ENCODE data around the gene TCF4.

Gene TCF4

DNA sequence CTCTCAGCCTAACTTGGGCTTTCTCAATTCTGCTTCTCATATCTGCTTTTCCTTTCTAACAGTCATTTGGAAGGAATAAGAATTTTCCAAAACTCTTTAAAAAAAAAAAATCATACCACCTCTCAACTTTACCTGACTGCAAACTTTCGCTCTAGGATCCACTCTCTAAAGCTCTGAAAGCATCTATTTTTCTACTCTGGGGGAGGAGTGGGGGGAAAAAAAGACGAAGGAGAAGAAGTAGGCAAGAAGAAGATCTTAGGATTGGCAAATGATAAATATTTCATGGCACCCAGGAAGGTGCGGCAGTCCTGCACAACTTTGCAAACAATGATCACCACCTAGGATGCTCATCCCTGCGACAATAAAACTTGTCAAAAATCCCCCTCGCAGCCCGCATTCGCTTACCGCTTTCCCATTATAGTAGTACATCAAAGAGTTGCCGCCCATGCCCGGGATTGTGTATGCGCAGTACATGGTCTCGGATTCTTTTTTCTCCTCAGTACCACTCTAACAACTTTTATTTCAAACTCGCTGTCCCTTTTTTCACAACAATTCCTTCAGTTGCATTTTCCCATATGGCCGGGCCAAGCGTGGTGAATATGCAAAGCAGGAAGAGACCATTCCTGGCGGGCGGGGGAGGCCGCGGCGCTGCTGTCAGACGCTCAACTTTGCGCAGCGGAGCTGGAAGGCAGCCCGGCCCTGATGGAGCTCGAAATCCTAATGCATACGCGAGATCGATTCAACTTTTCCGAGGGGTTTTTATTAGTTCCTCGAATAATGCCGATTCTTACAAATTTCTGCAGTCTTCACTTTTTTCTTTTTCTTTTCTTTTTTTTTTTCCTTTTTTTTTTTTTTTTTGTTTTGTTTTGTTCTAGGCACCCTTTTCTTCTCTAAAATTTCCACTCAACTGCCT, 266.5 kb downstream of the TCF4 start:
- Histone ChIP-seq H3K4me3 (ENCODE audit: low read length) (peak overlapping the region; percentile 71), H3F3A (ENCODE audit: insufficient read depth, low read length) (peaks cover 27% of the 10 kb centered on the region), H3K27me3 (replicated peaks; ENCODE audit: insufficient read depth, low read length) (no peaks in the 10 kb centered on the region), H3K36me3 (replicated peaks; ENCODE audit: insufficient read depth, low read length) (no peaks in the 10 kb centered on the region), H3K9me2 (replicated peaks; ENCODE audit: insufficient read depth, low read length) (no peaks in the 10 kb centered on the region), H3K79me2 (ENCODE audit: low read length) (peaks cover 65% of the 10 kb centered on the region), H3K27ac (ENCODE audit: low read length) (peak overlapping the region; percentile 93), H3K4me2 (ENCODE audit: low read depth, low read length) (peak overlapping the region; percentile 90), H4K20me1 (ENCODE audit: insufficient read depth, low read length) (no peaks in the 10 kb centered on the region), H3K9me3 (replicated peaks; ENCODE audit: insufficient read depth, low read length) (no peaks in the 10 kb centered on the region), H3K4me1 (ENCODE audit: low read length) (0 out of 2 replicates have a peak, but pooled peaks cover 3% of the 10 kb centered on the region), H2AFZ (ENCODE audit: low read length) (peak overlapping the region; percentile 45; the same call in 1 of the 2 replicates), H3K9ac (ENCODE audit: low read length) (peak overlapping the region; percentile 84)
- TF ChIP-seq, protein P1, sequence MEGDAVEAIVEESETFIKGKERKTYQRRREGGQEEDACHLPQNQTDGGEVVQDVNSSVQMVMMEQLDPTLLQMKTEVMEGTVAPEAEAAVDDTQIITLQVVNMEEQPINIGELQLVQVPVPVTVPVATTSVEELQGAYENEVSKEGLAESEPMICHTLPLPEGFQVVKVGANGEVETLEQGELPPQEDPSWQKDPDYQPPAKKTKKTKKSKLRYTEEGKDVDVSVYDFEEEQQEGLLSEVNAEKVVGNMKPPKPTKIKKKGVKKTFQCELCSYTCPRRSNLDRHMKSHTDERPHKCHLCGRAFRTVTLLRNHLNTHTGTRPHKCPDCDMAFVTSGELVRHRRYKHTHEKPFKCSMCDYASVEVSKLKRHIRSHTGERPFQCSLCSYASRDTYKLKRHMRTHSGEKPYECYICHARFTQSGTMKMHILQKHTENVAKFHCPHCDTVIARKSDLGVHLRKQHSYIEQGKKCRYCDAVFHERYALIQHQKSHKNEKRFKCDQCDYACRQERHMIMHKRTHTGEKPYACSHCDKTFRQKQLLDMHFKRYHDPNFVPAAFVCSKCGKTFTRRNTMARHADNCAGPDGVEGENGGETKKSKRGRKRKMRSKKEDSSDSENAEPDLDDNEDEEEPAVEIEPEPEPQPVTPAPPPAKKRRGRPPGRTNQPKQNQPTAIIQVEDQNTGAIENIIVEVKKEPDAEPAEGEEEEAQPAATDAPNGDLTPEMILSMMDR (IDR thresholded peaks at IDR 0.05; ENCODE audit: low read length), result no peak
- TF ChIP-seq EZH2 (optimal IDR thresholded peaks at IDR 0.05; ENCODE audit: low read depth, low read length) (no peak), EZH2phosphoT487 (IDR thresholded peaks at IDR 0.05; ENCODE audit: low read length) (no peak)
- peak; percentile 94 for DNase-seq

DNA sequence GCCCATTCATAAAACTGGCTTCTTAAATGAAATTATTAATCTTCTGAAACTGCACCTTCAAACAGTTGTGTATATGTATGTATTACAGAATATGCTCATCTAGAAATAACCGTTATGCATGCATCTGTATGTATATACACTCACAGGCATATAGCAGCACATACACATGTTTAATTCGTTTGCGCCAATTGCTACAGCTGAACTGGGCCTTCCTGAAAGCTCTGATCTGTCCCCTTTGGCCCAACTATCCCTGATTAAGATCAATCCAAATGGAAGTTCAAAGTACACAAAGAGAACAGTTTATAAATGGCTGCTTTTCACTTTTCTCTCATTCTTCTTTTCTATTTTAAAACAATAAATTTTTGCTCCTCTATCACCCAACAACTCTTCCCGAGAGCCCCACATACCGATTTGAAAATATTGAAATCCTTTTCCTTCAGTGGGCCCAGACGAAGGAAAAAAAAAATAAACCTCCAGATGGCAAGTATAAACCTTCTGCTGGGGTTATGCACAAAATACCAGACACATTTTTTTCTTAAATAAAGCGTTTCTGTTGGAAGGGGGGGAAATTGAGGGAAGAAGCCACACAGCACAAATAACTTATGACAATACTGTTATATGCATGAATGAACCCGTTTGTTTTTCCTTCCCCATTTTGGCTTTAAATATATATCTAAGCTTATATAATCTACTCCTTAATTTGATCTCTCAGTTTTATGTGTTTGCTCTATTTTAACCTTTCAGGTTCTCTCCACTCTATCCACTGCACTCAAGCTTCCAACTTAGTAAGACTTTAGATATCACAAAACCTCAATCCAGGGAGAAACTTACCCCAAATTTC, 267.3 kb downstream of the TCF4 start:
- Histone ChIP-seq H4K20me1 (ENCODE audit: insufficient read depth, low read length) (no peaks in the 10 kb centered on the region), H3K27ac (ENCODE audit: low read length) (peak overlapping the region; percentile 93)

DNA sequence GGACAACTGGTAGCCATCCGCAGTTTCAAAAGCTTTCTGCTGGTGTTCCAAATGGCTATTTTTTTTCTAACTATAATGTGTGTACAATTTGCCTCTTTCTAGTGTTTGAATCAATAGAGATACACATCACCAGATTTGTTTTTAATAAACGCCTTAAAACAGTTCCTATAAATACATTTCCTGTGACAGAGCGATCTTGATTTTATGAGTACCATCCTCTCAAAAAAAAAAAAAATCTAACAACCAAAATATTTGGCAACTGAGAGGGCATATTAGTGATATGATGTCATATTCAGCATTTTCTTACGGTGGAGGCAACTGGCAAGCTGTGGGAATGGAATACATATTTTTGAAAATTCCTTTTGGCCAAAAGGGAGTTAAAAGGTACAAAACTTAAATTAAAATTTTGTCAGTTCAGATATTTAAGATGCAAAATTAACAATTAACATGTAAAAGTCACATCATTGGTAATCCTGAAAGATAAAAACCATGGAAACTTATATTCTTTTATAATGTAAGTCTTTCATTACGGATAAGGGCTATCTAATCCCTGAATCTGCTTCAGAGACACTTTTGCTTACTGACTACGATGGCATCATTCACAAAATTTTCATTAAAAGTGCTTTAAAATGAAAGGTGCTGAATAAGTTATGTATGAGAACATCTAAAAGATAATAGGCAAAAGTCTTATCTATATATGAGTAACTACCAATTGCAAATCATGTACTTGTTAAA, 268.4 kb downstream of the TCF4 start:
- H3K4me3 ChIP-seq (ENCODE audit: low read length), result peak overlapping the region; percentile 71
- peak overlapping the region; percentile 90 for H3K4me2 ChIP-seq (ENCODE audit: low read depth, low read length)
- TF ChIP-seq, protein P1 (IDR thresholded peaks at IDR 0.05; ENCODE audit: low read length), result no peak
- TF ChIP-seq EZH2 (optimal IDR thresholded peaks at IDR 0.05; ENCODE audit: low read depth, low read length) (no peak), EZH2phosphoT487 (IDR thresholded peaks at IDR 0.05; ENCODE audit: low read length) (no peak)
- no peaks in the 10 kb centered on the region for H3K27me3 ChIP-seq (replicated peaks; ENCODE audit: insufficient read depth, low read length)
- no peaks in the 10 kb centered on the region for H4K20me1 ChIP-seq (ENCODE audit: insufficient read depth, low read length)
- no peak overlapping the region for H2AFZ ChIP-seq (ENCODE audit: low read length)
- H3K9me2 ChIP-seq (replicated peaks; ENCODE audit: insufficient read depth, low read length), result no peaks in the 10 kb centered on the region
- H3K9ac ChIP-seq (ENCODE audit: low read length), result peak overlapping the region; percentile 84
- H3K27ac ChIP-seq (ENCODE audit: low read length), result peak overlapping the region; percentile 93; the same call in 1 of the 2 replicates
- no peaks in the 10 kb centered on the region for H3K36me3 ChIP-seq (replicated peaks; ENCODE audit: insufficient read depth, low read length)
- H3K4me1 ChIP-seq (ENCODE audit: low read length), result peaks cover 10% of the 10 kb centered on the region
- no peak for DNase-seq
- peaks cover 27% of the 10 kb centered on the region for H3F3A ChIP-seq (ENCODE audit: insufficient read depth, low read length)
- H3K79me2 ChIP-seq (ENCODE audit: low read length), result peaks cover 82% of the 10 kb centered on the region
- H3K9me3 ChIP-seq (replicated peaks; ENCODE audit: insufficient read depth, low read length), result no peaks in the 10 kb centered on the region

More for the DNA sequence above, 267.3 kb downstream of the TCF4 start:
- Histone ChIP-seq H3K9ac (ENCODE audit: low read length) (peak overlapping the region; percentile 84), H3F3A (ENCODE audit: insufficient read depth, low read length) (peaks cover 27% of the 10 kb centered on the region), H2AFZ (ENCODE audit: low read length) (no peak overlapping the region), H3K36me3 (replicated peaks; ENCODE audit: insufficient read depth, low read length) (no peaks in the 10 kb centered on the region), H3K4me2 (ENCODE audit: low read depth, low read length) (peak overlapping the region; percentile 90), H3K9me2 (replicated peaks; ENCODE audit: insufficient read depth, low read length) (no peaks in the 10 kb centered on the region), H3K9me3 (replicated peaks; ENCODE audit: insufficient read depth, low read length) (no peaks in the 10 kb centered on the region), H3K79me2 (ENCODE audit: low read length) (peaks cover 74% of the 10 kb centered on the region), H3K4me1 (ENCODE audit: low read length) (0 out of 2 replicates have a peak, but pooled peaks cover 3% of the 10 kb centered on the region), H3K27me3 (replicated peaks; ENCODE audit: insufficient read depth, low read length) (no peaks in the 10 kb centered on the region), H3K4me3 (ENCODE audit: low read length) (peak overlapping the region; percentile 71)
- TF ChIP-seq, protein P1 (IDR thresholded peaks at IDR 0.05; ENCODE audit: low read length), result no peak
- no peak for TF ChIP-seq EZH2 (optimal IDR thresholded peaks at IDR 0.05; ENCODE audit: low read depth, low read length)
- no peak for TF ChIP-seq EZH2phosphoT487 (IDR thresholded peaks at IDR 0.05; ENCODE audit: low read length)
- DNase-seq, result peak; percentile 54
